NCI-H2081 treated with DMSO at 0.1 percent for 48 hours (cell line): ENCODE data around the gene MYO5C.
"Not testable (repeated sequence)": the region's sequence is repeated elsewhere in the genome, so short reads cannot be mapped to it uniquely, and the experiment has no call there.

Experiments used
- DNase-seq: peaks from one replicate; lab custom pipeline; 2025; lab: John Stamatoyannopoulos, UW

Gene MYO5C

DNA sequence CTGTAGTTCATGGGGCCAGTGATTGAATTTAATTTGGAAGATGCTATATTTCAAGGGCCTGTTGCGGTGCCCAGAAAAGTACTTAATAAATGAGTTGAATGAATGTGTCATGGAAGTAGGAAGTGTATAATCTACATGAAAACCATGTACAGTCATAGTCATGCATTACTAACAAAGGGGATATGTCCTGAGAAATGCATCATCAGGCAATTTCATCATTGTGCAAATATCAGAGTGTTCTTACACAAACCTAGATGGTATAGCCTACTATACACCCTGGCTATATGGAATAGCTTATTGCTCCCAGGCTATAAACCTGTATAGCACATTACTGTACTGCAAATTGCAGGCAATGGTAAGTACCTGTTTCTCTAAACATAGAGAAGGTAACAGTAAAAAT is 10.7 kb upstream of the MYO5C start:
- no peak for DNase-seq

DNA sequence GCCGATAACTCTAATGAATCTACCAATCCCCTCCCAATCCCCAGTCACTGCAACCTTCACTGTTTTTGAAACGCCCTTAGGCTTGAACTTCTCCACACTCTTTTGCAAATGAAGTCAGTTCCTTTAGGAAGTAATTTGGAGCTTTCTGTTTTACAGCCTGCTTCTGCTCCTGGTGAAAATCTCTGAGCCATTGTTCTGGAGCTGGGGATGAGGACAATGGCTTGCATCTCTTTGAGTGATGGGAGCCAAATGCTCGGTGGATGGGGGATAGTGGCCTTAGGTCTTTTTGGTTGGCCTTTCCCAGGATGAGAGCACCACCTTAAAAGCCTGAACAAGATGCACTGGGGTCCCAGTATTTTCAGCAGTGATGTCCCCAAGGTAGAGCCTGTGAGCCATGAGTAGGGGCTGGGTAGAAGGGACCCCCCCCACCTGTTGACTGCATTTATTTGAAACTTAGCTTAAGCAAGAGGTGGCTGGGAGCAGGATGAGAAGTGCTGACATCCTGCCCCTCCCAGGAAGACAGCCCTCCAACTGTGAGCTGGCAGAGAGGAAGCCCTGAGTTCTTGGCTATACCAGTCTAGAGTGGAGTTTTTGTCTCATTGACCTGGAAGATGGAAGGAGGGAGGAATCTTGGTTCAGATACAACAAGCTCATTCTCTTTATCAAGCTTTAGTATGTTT is 7.6 kb upstream of the MYO5C start:
- no peak for DNase-seq

DNA sequence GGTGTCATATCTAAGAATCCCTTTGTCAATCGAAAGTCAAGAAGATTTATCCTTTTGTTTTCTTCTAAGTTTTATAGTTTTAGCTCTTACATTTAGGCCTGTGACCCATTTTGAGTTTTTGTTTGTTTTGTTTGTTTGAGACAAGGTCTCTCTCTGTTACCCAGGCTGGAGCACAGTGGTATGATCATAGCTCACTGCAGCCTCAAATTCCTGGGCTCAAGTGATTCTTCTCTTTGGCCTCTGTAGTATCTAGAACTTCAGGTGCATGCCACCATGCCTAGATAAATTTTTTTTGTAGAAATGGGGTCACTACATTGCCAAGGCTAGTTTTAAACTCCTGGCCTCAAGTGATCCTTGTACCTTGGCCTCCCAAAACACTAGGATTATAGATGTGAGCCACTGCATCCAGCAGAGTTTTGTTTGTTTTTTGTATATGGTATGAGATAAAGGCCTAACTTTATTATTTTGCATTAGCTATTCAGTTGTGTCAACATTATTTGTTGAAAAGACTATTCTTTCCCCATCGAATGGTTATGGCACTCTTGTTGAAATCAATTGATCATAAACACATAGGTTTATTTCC is 5.8 kb upstream of the MYO5C start:
- DNase-seq = no peak

DNA sequence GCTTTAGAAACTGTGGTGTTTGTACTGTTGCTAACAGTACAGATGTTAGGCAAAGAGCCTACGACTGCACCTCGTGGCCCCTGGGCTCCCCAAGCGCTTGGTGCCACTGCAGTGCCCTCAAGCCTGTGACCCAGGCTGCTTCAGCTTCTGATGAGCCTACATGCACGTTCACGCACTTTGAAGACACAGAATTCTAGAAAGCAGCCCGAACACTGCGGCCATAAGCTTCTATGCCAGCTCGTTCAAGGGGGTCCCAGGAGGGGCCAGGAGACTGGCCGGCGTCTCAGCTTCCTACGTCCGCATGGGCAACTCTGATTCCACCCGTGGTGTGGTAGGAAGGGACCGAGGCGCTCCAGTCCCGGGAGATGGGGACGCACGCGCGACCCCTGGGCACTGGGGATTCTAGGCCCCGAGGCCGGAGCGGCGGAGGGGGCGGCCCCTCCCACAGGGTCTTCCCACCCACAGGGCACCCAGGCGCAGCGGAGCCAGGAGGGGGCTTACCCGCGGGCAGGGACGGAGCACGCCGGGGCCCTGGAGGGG is 653 bp downstream of the MYO5C start:
- no peak for DNase-seq

DNA sequence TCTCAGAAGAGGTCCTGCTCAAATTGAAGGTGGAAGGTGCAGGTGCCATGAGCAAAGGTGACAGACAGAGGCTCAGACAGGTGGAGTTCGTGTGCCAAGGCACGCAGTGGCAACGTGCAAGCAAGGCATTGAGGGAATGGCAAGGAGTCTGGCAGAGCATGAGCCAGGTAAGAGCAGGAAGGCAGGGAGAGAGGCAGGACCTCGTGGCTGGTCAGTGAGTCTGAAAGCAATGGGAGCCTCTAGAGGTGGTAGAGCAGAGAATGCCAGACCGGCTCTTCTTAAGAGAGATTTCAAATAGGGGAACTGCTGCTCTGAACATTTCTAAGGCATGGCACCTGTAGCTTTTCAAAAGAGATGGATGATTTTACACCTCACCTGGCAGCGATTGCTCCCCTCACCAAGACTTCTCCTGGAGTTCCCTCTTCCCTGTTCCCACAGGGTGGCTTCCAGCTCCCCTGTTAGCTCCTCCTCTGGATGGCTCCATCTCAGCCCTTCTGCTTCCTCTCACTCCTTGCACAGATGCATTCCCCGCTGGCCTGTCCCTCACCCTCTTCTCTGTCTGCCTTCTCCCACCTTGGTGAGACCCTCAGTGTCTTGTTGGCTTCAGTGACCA is 2.7 kb downstream of the MYO5C start:
- DNase-seq = no peak

DNA sequence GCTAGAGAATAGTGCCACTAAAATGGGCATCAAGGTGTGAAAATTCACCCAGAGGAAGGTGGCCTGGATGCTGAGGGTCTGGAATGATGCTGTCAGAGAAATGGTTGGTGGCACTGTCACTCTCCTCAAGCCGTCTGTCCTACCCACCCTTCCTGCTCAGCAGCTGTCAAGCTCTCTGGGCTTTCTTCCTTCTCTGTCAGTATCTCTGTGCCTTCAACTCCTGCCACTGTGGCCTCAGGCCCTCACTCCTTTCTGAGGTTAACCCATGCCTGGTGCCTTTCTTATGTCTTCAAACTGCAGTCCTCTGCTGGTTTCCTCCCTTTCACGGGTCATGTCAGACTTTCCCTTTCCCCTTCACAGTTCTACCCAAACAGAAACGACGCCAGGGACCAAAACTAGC is 4.4 kb downstream of the MYO5C start:
- no peak for DNase-seq

DNA sequence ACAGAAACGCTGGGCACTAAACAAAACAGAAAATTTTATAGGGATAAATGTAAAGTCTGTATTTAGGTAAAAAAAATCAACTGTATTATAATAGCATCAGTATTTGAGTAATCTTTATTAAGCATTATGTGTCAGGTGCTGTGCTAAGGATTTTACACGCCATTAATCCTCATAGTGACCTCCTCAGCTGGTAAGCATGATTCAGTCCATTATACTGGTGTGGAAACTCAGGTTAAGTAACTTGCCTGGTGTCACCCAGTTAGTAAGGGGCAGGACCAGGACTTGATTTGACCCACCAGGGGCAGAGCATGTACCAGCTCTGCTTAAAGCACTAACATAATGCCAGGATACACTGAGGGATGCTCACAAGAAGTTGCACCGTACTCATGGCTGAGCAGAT is 4.8 kb downstream of the MYO5C start:
- DNase-seq = no peak

DNA sequence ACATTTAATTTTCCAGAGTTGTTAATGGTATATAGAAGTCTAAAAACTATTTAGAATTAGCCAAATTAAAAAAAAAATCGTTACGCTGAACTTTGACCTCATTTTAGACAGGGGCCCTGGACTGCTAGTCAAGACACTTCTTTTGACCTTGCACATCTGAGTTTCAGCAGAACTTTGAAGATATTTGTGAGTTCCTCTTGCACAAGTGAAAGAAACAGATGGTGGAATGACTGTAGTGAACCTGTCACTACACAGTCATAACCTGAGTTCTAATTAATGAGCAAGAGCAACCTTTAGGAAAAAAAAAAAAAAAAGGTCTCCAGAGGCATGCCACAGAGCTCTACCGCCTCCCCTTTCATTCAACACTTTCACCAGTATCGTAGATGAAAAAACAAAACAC is 5.3 kb downstream of the MYO5C start:
- DNase-seq = no peak

DNA sequence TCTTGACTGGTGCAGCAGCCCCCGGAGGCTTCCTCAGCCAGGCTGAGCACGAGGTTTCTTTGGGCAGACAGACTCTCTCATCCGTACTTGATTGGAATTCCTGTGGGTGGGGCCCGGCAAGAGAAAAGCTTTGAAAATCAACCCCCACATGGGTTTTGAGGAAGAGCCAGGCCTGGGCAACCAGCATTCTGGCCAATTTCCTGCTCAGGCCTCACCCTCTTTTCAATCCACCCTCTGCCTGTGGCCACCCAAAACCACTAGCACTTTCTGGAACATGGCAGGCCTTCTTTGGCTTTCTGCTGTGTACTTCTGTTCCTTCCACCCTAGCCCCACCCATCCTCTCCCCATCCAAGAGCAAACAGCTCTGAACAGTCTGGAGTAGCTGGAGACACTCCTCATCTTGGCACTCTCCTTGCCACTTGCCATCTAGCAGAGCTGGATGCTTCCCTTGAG is 5.9 kb downstream of the MYO5C start:
- DNase-seq = no peak

DNA sequence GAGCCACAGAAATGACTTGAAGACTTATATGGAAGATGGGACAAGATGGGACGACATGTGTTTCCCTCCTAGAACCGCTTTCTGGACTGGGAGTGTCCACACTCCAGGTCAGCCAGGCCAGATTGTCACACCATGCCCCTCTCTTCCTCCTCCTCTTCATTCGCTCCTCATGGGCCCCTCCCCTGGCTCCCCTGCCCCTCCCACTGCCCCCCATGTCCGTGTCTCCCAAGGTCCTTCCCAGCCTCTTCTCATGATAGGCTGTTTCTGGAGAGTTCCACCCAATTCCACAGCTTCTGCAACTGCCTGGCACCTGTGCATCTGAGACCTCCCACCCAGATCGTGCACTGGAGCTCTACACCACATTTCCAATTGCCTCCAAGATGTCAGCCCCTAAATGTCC is 6.6 kb downstream of the MYO5C start:
- DNase-seq = no peak

DNA sequence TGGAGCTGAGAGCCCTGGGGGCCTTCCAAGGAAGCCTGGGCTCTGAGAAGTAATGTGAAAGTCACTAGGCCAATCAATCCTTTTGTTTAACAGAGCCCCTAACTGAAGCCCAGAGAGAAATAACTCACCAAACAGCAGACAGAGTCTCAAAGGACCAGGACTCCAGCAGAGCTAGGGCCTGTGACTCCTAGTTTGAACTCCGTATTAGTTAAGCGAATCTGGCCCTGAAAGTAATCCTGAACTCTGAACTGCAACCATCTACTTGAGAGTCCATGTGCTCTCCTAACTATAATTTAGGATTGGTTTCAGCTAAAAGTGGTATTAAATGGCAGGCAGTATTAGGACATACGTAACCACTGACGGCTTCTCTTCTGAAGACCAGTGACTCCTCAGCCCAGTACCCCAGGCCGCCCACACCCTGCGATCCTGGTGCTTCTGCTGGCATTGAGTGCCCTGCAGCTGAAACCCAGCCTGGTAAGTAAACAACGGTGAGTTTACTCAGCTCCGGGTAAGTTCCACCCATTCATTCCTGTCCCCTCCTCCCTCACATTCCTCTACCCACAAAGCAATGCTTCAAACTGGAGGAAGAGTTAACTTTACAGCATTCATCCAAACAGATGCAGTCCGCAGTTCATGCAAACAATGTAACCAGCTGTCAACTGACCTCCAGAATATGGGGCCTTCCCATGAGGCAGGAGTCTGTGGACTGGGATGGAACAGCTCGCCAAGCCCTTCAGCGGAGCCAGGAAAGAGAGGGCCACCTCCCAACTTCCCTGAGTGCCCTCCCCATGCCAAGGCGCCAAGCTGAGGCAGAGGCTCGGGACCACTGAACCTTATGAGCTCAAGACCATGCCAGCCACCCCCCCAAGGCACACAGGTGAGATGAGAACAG is 7.3 kb downstream of the MYO5C start:
- no peak for DNase-seq

DNA sequence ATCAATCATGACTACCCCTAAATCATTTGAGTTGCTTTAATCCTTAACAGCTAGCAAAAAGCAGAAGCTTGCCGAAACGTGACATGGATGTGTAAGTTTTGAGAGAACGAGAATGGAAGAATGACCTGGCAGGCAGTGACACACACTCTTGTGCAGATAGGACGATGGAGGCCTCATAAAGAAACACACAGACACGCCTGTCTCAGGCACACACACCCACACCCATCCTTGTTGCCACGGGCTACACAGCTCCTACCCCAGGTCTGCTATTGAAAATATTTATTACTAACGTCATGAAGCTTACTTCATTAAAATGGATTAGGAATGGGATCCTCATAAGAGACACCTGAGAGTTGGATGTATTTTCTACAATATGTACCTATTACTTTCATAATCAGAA is 8.5 kb downstream of the MYO5C start:
- no peak for DNase-seq

DNA sequence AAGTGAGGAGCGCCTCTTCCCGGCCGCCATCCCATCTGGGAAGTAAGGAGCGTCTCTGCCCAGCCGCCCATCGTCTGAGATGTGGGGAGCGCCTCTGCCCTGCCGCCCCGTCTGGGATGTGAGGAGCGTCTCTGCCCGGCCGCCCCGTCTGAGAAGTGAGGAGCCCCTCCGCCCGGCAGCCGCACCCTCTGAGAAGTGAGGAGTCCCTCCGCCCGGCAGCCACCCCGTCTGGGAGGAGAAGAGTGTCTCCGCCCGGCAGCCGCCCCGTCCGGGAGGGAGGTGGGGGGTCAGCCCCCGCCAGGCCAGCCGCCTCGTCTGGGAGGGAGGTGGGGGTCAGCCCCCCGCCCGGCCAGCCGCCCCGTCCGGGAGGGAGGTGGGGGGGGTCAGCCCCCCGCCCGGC is 9.7 kb downstream of the MYO5C start:
- DNase-seq = not testable (repeated sequence)

DNA sequence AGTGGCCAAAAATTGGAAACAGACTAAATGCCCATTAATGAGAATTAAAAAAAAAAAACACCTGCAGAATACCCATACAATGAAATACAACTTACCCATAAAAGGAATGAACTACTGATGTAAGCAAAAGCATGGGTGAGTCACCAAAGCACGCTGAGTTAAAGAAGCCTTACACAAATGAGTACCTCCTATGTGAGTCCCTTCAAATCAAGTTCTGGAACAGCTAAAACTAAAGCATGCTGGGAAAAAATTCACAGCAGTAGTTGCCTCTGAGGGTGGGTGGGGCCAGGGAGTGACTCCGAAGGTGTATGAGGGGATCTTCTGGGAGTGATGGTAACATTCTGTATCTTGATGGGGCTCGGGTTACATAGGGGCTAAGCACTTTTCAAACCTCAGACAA is 11.4 kb downstream of the MYO5C start:
- DNase-seq = no peak

DNA sequence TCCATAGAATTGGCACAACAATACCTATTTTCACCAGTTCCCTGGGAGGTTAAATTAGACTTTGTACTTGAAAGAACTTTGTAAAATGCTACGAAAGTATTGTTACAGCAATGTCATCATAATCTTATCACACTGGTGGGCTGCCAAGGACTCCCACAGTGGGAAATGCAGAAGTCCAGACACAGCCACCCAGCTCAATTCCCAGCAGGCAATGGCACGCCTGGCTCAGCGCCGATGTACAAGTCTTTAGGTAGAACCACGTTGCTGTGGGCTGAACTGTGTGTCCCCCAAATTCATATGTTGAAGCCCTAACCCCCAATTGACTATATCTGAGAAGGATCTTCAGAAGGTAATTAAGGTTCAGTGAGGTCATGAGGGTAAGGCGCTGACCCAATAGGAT is 12.3 kb downstream of the MYO5C start:
- no peak for DNase-seq

DNA sequence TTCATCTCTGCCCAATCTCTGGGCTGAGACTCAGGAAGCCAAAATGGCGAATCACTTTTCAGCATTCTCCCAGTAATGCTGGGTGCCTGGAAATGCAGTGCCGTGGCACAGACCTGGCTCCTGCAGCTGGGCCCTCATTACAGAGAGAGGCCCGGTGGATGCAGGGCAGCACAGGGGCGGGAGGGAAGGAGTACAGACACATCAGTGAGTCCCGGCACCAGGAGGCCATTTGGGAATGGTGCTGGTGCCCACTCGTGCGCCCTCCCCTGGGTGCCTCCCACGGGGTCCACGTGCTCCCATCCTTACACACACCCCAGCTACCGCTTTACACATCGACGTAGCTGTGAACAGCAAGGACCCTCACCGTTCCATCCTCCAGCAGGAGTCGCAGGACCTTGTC is 13.2 kb downstream of the MYO5C start:
- DNase-seq = no peak

DNA sequence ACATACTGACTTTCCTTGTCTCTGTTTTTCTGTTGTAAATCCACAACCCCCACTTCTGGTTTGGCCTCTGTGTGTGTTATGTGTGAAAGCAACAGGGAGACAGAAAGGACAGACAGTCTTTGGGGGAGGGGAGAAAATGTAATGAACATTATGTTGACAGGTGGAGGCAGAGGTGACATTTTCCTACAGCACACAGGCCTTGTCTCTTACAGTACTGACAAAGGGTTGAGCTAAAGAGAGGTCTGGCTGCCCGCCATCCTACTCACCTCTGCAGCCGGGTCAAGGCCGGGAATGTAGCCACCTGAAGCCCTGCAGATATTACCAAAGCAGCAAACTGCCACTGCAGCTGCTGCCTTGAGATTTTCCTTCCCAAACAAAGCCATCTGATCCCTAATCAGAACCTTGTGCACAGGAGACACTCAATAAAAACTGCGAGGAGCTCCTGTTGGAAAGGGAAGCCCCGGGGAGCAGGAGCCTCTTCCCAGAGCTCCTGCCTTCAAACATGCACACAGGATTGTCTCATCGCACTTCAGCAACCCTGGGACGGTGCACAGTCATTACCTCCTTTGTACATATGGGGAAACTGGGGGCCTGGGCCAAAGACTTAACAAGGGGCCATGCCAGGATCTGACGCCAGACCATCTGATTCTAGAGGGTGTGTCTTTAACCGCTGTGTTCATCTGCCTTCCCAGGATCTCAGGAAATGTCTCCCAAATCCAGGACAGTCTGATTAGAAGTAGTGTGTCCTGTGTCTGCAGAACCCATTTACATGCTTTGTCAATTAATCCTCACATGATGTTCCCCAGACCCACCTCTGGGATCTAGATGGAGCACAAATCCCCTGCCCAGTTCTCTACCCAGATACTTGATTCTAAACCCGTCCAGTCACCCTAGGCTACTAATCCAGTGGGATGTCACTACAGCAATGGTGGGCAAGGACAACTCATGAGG is 14.2 kb downstream of the MYO5C start:
- no peak for DNase-seq

DNA sequence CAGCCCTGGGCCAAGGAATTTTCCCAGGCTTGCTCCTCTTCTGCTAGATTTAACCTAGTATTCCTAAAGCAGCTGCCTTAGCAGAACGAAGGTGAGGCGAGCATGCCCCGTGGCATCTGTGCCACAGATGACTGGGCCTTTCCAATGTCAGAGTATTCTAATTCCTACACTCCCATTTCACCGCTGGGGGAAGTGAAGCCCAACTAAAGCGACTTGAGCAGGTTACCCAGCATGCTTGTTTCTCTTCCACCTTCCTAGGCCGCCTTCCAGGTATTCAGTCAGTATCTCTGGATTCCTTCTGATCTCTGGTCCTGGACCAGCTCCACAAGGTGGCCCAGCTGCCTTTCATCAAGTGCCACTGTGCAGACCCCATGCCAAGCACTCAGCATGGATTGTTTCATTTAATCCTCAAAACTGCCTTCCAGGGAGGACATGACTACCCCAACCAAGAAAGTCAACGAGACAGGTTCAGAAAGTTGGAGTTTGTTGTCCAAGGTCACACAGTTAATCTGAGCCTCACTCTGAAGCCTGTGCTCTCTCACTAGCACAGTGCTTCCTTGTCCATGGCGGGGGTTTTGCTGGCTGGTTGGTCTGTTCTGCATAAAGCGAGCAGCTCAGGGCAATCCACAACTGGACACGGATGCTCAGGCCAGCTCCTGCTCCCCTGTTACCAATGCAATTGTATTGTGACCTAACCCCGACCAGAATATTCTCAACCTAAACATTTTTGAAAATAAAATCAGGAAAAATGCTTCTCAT is 15.1 kb downstream of the MYO5C start:
- DNase-seq = no peak

DNA sequence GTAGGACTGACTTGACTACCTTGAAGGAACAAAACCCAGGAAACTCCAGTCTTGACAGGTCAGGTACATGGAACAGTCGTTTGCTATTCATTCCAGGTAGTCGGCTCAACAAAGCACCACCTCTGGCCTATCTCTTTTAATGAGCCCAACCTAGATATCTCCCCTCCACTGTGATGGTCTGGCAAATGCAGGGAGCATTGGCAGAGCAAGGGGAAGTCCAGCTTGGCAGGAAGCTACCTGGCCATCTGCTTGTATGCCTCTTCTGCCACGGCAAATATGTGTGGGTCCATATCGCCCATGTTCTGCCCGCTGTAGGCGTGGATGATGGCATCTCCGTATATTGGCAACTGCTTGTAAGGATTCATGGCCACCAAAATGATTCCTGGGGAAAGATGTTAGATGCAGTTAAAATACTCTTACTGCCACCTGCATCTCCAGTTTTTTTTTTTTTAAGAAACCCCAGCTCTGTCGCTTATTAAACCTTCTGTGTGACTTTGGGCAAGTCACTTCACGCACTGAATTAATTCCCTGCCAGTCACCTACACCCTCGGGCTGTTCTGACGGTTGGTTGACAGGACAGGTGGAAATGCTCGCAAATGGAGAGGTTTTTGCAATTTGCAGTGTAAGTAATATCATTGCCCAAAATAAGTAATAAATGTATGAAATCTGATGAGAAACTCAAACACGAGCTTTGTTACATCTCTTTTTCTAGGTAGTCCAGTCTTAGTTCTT is 16.8 kb downstream of the MYO5C start:
- no peak for DNase-seq

DNA sequence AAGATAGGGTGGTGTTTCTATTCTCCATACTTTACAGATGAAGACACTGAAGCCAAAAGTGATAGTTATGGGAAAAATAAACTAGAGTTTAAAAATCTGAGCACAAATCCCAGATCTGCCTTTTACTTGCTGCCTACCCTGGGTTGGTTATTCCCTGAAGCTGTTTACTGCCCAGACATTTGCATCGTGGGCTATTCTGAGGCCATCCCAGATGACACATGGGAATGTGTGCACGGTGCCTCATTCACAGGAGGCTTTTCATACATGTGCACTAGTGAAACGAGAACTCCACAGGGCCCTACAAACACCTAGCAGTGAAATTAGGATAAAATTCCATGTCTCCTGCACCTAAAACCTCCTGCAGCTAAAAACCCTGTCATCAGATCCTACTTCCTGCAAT is 17.5 kb downstream of the MYO5C start:
- DNase-seq = no peak
